Activated B cell treated with CpG ODN at 0.5 μM for 24 hours (primary cell): Measurements from ENCODE around the gene EEFSEC. TPM values are rescaled to one million over a fixed set of nuclear protein-coding genes. Genes with fewer than 3 reads are reported as not detected.

Experiments
- ATAC-seq: fragments of 200-7000 bp; cut with Tn5 transposase; one replicate; pipeline ENCODE4 v1.10.0; 2021; ENCODE audit warnings: low read depth, mild to moderate bottlenecking, moderate library complexity
- CTCF ChIA-PET: fragments of 350-600 bp; sonication (Branson Sonifier 250); formaldehyde crosslinking; loops from one replicate; lab custom pipeline; 2021; ENCODE audit warnings: antibody characterized with exemption; lab: Charles Lee
- POLR2A ChIA-PET: fragments of 350-600 bp; sonication (Branson Sonifier 250); formaldehyde crosslinking; loops from one replicate; lab custom pipeline; 2021; ENCODE audit warnings: antibody characterized with exemption; lab: Charles Lee
- DNase-seq: peaks from one replicate; pipeline ENCODE4 v3.0.0; 2022
- H3K27ac Mint-ChIP-seq: one replicate; pipeline ENCODE4 v1.8.0; 2020; ENCODE audit warnings: mixed read lengths
- H3K27me3 Mint-ChIP-seq: one replicate; pipeline ENCODE4 v1.8.0; 2021; ENCODE audit warnings: mixed read lengths
- H3K36me3 Mint-ChIP-seq: one replicate; pipeline ENCODE4 v1.8.0; 2021; ENCODE audit warnings: low read depth, mixed read lengths
- H3K4me1 Mint-ChIP-seq: one replicate; pipeline ENCODE4 v1.8.0; 2021; ENCODE audit warnings: mixed read lengths
- H3K4me3 Mint-ChIP-seq: one replicate; pipeline ENCODE4 v1.8.0; 2020; ENCODE audit warnings: mild to moderate bottlenecking, mixed read lengths
- H3K9me3 Mint-ChIP-seq: one replicate; pipeline ENCODE4 v1.8.0; 2020; ENCODE audit warnings: mixed read lengths
- CTCF ChIP-seq: fragments of 200-600 bp; IDR thresholded peaks from one replicate; pipeline ENCODE4 v1.8.0; 2022; ENCODE audit warnings: antibody characterized with exemption, mild to moderate bottlenecking
- intact Hi-C: fragments of 100-400 bp; cut with micrococcal nuclease; formaldehyde crosslinking; loops from one replicate; pipeline ENCODE4 v1.15.1; 2024
- total RNA-seq: library from RNA; stranded (reverse); gene quantifications from 2 replicates; pipeline ENCODE4 v1.2.3, GENCODE V29; 2022

The EEFSEC gene
- total RNA-seq, 1 donor from 2014 or later: 20.0 TPM

GRCh38 chr3:128238184-128238489, 84.9 kb downstream of the EEFSEC start:
- ATAC-seq (no peak), DNase-seq (no peak)
- no peak for TF ChIP-seq CTCF
- peaks cover 11% of the 10 kb centered on the region for H3K4me1 Mint-ChIP-seq
- ChIA-PET POLR2A (no interaction called here), CTCF (no interaction called here)
- H3K9me3 Mint-ChIP-seq: no peaks in the 10 kb centered on the region
- H3K27me3 Mint-ChIP-seq: no peaks in the 10 kb centered on the region
- peaks cover 1% of the 10 kb centered on the region for H3K36me3 Mint-ChIP-seq
- intact Hi-C loops: no loop called here
- H3K27ac Mint-ChIP-seq: no peak overlapping the region
- no peak overlapping the region for H3K4me3 Mint-ChIP-seq

GRCh38 chr3:128239304-128239703, 86.0 kb downstream of the EEFSEC start:
- H3K27me3 Mint-ChIP-seq: no peaks in the 10 kb centered on the region

GRCh38 chr3:128240232-128240631, 87.0 kb downstream of the EEFSEC start:
- Mint-ChIP-seq H3K9me3 (no peaks in the 10 kb centered on the region), H3K27me3 (no peaks in the 10 kb centered on the region), H3K36me3 (peaks cover 6% of the 10 kb centered on the region), H3K4me1 (peaks cover 11% of the 10 kb centered on the region), H3K4me3 (no peak overlapping the region), H3K27ac (no peak overlapping the region)
- ChIA-PET CTCF (no interaction called here), POLR2A (no interaction called here)
- intact Hi-C loops: no loop called here
- TF ChIP-seq CTCF: no peak
- DNase-seq: no peak
- ATAC-seq: no peak

More at GRCh38 chr3:128239304-128239703, 86.0 kb downstream of the EEFSEC start:
- intact Hi-C loops: no loop called here
- no peak for TF ChIP-seq CTCF
- POLR2A ChIA-PET: no interaction called here
- Mint-ChIP-seq H3K36me3 (peaks cover 1% of the 10 kb centered on the region), H3K4me1 (peaks cover 11% of the 10 kb centered on the region), H3K4me3 (no peak overlapping the region), H3K9me3 (no peaks in the 10 kb centered on the region), H3K27ac (no peak overlapping the region)
- ATAC-seq: no peak
- DNase-seq: no peak
- CTCF ChIA-PET: no interaction called here

GRCh38 chr3:128241741-128242140, 88.5 kb downstream of the EEFSEC start:
- ATAC-seq (no peak), DNase-seq (no peak)
- ChIA-PET POLR2A (no interaction called here), CTCF (no interaction called here)
- H3K4me3 Mint-ChIP-seq: no peak overlapping the region
- H3K27ac Mint-ChIP-seq: no peak overlapping the region
- H3K4me1 Mint-ChIP-seq: peaks cover 1% of the 10 kb centered on the region
- no peak for TF ChIP-seq CTCF
- no peaks in the 10 kb centered on the region for H3K27me3 Mint-ChIP-seq
- no peaks in the 10 kb centered on the region for H3K9me3 Mint-ChIP-seq
- H3K36me3 Mint-ChIP-seq: peaks cover 11% of the 10 kb centered on the region
- intact Hi-C loops: no loop called here

- POLR2A ChIA-PET: no interaction called here
- ATAC-seq: no peak
- no peak for TF ChIP-seq CTCF
- no peak for DNase-seq
- no peaks in the 10 kb centered on the region for H3K4me1 Mint-ChIP-seq
- peaks cover 24% of the 10 kb centered on the region for H3K36me3 Mint-ChIP-seq
- intact Hi-C loops: no loop called here
- no peak overlapping the region for H3K4me3 Mint-ChIP-seq
- no peaks in the 10 kb centered on the region for H3K27me3 Mint-ChIP-seq
- H3K27ac Mint-ChIP-seq: no peak overlapping the region
- CTCF ChIA-PET: no interaction called here
- no peaks in the 10 kb centered on the region for H3K9me3 Mint-ChIP-seq
Measured at GRCh38 chr3:128242818-128243601, 89.7 kb downstream of the EEFSEC start.
